GM23248 (cell line): ENCODE data around the gene TNNT2. TPM values are rescaled to one million over a fixed set of nuclear protein-coding genes. Genes with fewer than 3 reads are reported as not detected.

Experiments used
- DNase-seq: peaks from one replicate; pipeline ENCODE4 v3.0.0-alpha.2; 2015
- H2AFZ ChIP-seq: fragments of 200-600 bp; sonication (generic); 2 replicates; pipeline ENCODE4 v1.6.1; 2016; ENCODE audit warnings: antibody characterized with exemption
- H3F3A ChIP-seq: fragments of 200-600 bp; sonication (generic); 2 replicates; pipeline ENCODE4 v1.6.1; 2016; ENCODE audit warnings: mild to moderate bottlenecking, antibody characterized with exemption, mixed run types; ENCODE audit not compliant: insufficient read depth
- H3K27ac ChIP-seq: fragments of 200-600 bp; sonication (generic); 2 replicates; pipeline ENCODE4 v1.5.1; 2016; ENCODE audit warnings: mild to moderate bottlenecking
- H3K27me3 ChIP-seq: fragments of 200-600 bp; sonication (generic); replicated peaks from 2 replicates; pipeline ENCODE4 v1.6.1; 2016; ENCODE audit warnings: mild to moderate bottlenecking; ENCODE audit not compliant: insufficient read depth
- H3K36me3 ChIP-seq: fragments of 200-600 bp; sonication (generic); 2 replicates; pipeline ENCODE4 v1.6.1; 2016; ENCODE audit warnings: low read depth, mild to moderate bottlenecking
- H3K4me1 ChIP-seq: fragments of 200-600 bp; sonication (generic); 2 replicates; pipeline ENCODE4 v1.6.1; 2016; ENCODE audit warnings: mild to moderate bottlenecking; ENCODE audit not compliant: insufficient read depth
- H3K4me2 ChIP-seq: fragments of 200-600 bp; sonication (generic); one replicate; pipeline ENCODE4 v1.6.1; 2016; ENCODE audit warnings: mild to moderate bottlenecking; ENCODE audit not compliant: unreplicated experiment
- H3K4me3 ChIP-seq: fragments of 200-600 bp; sonication (generic); 2 replicates; pipeline ENCODE4 v1.5.1; 2016; ENCODE audit warnings: mild to moderate bottlenecking
- H3K79me2 ChIP-seq: fragments of 200-600 bp; sonication (generic); 2 replicates; pipeline ENCODE4 v1.6.1; 2016; ENCODE audit warnings: mild to moderate bottlenecking; ENCODE audit not compliant: insufficient read depth
- H3K9ac ChIP-seq: fragments of 200-600 bp; sonication (generic); 2 replicates; pipeline ENCODE4 v1.6.1; 2016; ENCODE audit warnings: mild to moderate bottlenecking
- H3K9me2 ChIP-seq: fragments of 200-600 bp; sonication (generic); 2 replicates; pipeline ENCODE4 v1.6.1; 2016; ENCODE audit warnings: mixed run types, mild to moderate bottlenecking, moderate library complexity; ENCODE audit not compliant: insufficient read depth
- H3K9me3 ChIP-seq: fragments of 200-600 bp; sonication (generic); one replicate; pipeline ENCODE4 v1.6.1; 2017; ENCODE audit warnings: low read depth
- H4K20me1 ChIP-seq: fragments of 200-600 bp; sonication (generic); 2 replicates; pipeline ENCODE4 v1.6.0; 2016; ENCODE audit not compliant: insufficient read depth
- EZH2 ChIP-seq: fragments of 200-600 bp; sonication (generic); IDR thresholded peaks from 2 replicates; pipeline ENCODE4 v1.6.1; 2018; ENCODE audit warnings: antibody characterized with exemption, mild to moderate bottlenecking; ENCODE audit not compliant: insufficient read depth, poor library complexity, severe bottlenecking
- EZH2phosphoT487 ChIP-seq: fragments of 200-600 bp; sonication (generic); IDR thresholded peaks from 2 replicates; pipeline ENCODE4 v1.6.1; 2018; ENCODE audit warnings: antibody characterized with exemption, moderate library complexity, mild to moderate bottlenecking, low read depth; ENCODE audit not compliant: insufficient read depth
- WGBS, 2 experiments: methylation state at CpG; one replicate each; pipeline ENCODE4 v1.1.6; 2015 to 2017; ENCODE audit warnings: low lambda C conversion rate in 2 of 2, low coverage in 1 of 2; ENCODE audit errors: missing lambda C conversion rate in 2 of 2; 5-methylcytosine and 5-hydroxymethylcytosine counted together
- in situ Hi-C: fragments of 300-500 bp; cut with MboI; formaldehyde crosslinking; loops from 2 replicates; pipeline ENCODE4 v1.15.0; 2020
- polyA plus RNA-seq: library from polyadenylated mRNA; unstranded; fragments of >200 nt; fragmentation: Nextera tagmentation; extraction: Ambion mirVana; gene quantifications from 2 replicates; pipeline ENCODE4 v1.2.1, GENCODE V29; 2016
- total RNA-seq: library from RNA; depleted of rRNA; stranded (reverse); fragments of >200 nt; shearing (Covaris generic); gene quantifications from 2 replicates; pipeline ENCODE4 v1.2.3, GENCODE V29; 2014; rRNA removed

Gene TNNT2
- not detected in 2 replicates for total RNA-seq
- polyA plus RNA-seq, result 1.7 TPM in 1 of 2 replicates, not detected in the other

DNA sequence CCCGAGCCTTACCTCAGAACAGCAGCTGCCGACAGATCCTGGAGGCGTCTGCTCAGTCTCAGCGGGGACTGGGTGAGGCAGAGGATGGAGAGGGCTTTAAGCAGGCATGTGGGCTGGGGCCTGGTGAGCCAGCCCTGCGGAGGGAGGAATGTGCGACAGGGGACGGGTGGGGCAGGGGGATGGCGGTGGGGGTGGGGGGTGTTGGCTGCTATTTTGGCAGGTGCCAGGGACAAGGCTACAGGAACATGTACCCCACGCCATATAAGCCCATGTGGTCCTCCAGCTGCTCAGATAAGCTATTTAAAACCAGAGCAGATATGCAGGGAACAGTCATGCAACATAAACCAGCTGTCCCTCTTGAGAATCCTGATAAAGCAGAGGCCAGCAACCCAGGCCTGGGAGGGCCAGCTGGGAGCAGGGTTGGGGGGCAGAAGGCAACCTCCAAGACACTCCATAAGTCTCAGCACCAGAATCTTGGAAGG is at the start of gene TNNT2:
Gene TNNT2 (minus strand): TSS at position 70 of the 482 bp plus-strand sequence. CDS start 4,426 bp downstream, outside the sequence.
- H3K27ac ChIP-seq, result no peak within 1 kb of the TSS

DNA sequence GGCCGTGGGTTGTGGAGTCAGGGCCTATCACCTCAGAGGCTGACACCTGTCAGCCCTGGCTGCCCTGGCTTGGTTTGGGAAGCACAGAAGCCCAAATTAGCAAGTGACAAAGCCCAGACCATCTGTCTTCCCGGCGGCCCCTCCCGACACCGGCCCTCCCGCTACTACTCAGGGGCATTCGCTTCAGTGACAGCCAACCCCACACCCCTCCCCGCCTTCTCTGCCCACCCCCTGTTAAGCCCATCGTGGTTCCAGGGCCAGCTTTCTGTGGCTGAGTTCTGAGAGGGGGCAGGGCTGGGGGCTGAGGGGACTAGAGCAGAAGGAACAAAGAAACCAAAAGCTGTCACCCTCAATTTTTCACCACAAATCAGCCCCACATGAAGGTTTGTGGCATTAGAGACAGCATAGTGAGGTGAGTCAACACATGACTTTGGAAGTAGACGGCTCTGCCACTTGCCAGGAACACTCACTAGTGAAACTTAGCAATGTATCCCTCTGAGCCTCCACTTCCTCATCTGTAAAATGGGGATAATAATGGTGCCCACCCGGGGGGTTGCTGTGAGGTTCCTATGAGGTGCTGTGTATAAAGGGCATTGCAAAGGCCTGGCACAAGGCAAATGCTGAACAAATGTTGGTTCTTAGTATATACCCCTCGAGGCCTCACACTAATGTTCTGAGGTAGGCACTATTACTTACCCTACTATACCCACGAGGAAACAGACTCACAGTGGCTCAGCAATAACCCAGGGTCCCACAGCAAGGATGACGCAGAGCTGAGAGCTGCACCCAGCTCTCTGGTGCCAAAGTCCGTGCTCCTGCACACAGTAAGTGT is 49.2 kb upstream of the TNNT2 start:
- 60 to 62% methylated on average over 13 to 15 of the region's 15 CpGs for WGBS, 2 experiments
- Histone ChIP-seq H3K27ac (no peak overlapping the region), H2AFZ (no peak overlapping the region), H3K9ac (no peak overlapping the region), H3K4me1 (no peaks in the 10 kb centered on the region), H3K36me3 (no peaks in the 10 kb centered on the region), H3K27me3 (no peaks in the 10 kb centered on the region), H3K4me3 (no peak overlapping the region), H4K20me1 (no peaks in the 10 kb centered on the region), H3K79me2 (no peaks in the 10 kb centered on the region), H3F3A (no peaks in the 10 kb centered on the region), H3K9me3 (no peaks in the 10 kb centered on the region), H3K9me2 (no peaks in the 10 kb centered on the region), H3K4me2 (no peak overlapping the region)
- TF ChIP-seq EZH2phosphoT487 (no peak), EZH2 (no peak)
- no peak for DNase-seq
- in situ Hi-C loops, result no loop called here

More for the DNA sequence above, at the start of gene TNNT2:
- Histone ChIP-seq H3K36me3 (no peaks in the 10 kb centered on the region), H3K27me3 (peaks cover 30% of the 10 kb centered on the region), H3K9me2 (no peaks in the 10 kb centered on the region), H3K9ac (no peak within 1 kb of the TSS), H4K20me1 (no peaks in the 10 kb centered on the region), H3K4me2 (no peak within 1 kb of the TSS), H3K79me2 (no peaks in the 10 kb centered on the region), H2AFZ (no peak within 1 kb of the TSS), H3F3A (no peaks in the 10 kb centered on the region), H3K9me3 (no peaks in the 10 kb centered on the region), H3K4me3 (no peak within 1 kb of the TSS), H3K4me1 (no peaks in the 10 kb centered on the region)
- 81 to 94% methylated on average over 5 to 9 of the region's 9 CpGs for WGBS, 2 experiments
- no peak for DNase-seq
- TF ChIP-seq EZH2, result no peak
- no peak for TF ChIP-seq EZH2phosphoT487
- in situ Hi-C loops, result no loop called here

DNA sequence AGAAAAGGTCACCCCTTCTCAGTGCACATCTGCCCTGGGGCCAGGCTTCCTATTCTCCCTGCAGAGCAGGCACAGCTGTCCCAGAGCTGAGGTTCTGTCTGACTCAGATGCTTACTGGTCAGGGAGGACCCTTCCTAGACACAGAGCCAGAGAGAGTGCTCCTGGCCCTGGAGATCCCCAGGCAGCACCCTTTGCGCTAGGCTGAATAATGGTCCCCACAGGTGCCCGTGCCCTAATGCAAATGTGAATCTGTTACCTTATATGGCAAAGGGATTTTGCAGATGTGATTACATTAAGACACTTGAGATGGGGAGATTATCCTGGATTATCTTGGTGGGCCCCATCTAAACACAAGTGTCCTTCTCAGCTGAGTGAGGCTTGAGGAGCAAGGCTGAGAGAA is 46.7 kb upstream of the TNNT2 start:
- H3K9ac ChIP-seq, result no peak overlapping the region
- H3F3A ChIP-seq, result no peaks in the 10 kb centered on the region
- in situ Hi-C loops, result no loop called here
- no peaks in the 10 kb centered on the region for H3K4me1 ChIP-seq
- TF ChIP-seq EZH2phosphoT487, result no peak
- no peak for TF ChIP-seq EZH2
- 83 to 86% methylated on average over 2 of the region's 2 CpGs for WGBS, 2 experiments
- H2AFZ ChIP-seq, result no peak overlapping the region
- peaks cover 4% of the 10 kb centered on the region for H3K27me3 ChIP-seq
- no peak for DNase-seq
- H4K20me1 ChIP-seq, result no peaks in the 10 kb centered on the region
- no peak overlapping the region for H3K27ac ChIP-seq
- H3K9me2 ChIP-seq, result no peaks in the 10 kb centered on the region
- H3K4me2 ChIP-seq, result no peak overlapping the region
- H3K9me3 ChIP-seq, result no peaks in the 10 kb centered on the region
- H3K36me3 ChIP-seq, result no peaks in the 10 kb centered on the region
- H3K79me2 ChIP-seq, result no peaks in the 10 kb centered on the region
- H3K4me3 ChIP-seq, result no peak overlapping the region

DNA sequence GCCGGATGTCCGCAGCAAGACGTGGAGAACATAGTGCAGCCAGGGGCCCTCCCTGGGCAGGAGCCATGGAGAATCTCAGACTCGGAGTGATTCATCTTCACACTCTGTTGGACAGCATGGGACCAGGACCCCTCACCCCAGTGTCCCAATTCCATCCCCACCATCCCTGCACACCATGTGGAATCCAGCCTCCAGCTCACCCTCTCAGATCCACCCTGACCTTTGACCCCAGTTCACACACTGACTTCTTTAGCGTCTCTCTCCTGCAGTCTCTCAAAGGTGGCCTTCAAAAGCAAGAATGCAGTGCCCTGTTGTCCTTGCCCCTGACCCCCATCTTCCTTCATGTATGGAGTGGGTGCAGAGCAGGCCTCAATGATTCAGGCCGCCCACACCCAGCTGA is 46.2 kb upstream of the TNNT2 start:
- Histone ChIP-seq H3K79me2 (no peaks in the 10 kb centered on the region), H3K4me2 (no peak overlapping the region), H3K9ac (no peak overlapping the region), H3K4me1 (no peaks in the 10 kb centered on the region), H3K4me3 (no peak overlapping the region), H3F3A (no peaks in the 10 kb centered on the region), H4K20me1 (no peaks in the 10 kb centered on the region), H3K27me3 (peaks cover 7% of the 10 kb centered on the region), H3K27ac (no peak overlapping the region), H3K9me3 (no peaks in the 10 kb centered on the region), H2AFZ (no peak overlapping the region), H3K9me2 (no peaks in the 10 kb centered on the region), H3K36me3 (no peaks in the 10 kb centered on the region)
- WGBS, 2 experiments, result 87 to 96% methylated on average over 5 to 6 of the region's 6 CpGs
- no peak for DNase-seq
- TF ChIP-seq EZH2phosphoT487, result no peak
- TF ChIP-seq EZH2, result no peak
- in situ Hi-C loops, result no loop called here
